Erythroblast (primary cell): ENCODE data around the gene ZNF497.

Experiments
- GATA1 ChIP-seq: IDR thresholded peaks from 2 replicates; pipeline ENCODE4 v1.6.1; 2011; ENCODE audit warnings: low read depth, mild to moderate bottlenecking, control low read depth, low read length, moderate library complexity
- POLR2A ChIP-seq: IDR thresholded peaks from 2 replicates; pipeline ENCODE4 v1.6.1; 2011; ENCODE audit warnings: mild to moderate bottlenecking, low read length

GRCh38 chr19:58311345-58311865 is 51.1 kb downstream of the ZNF497 start:
- TF ChIP-seq GATA1: no peak
- TF ChIP-seq POLR2A: no peak
